Ishikawa (cell line): Measurements from ENCODE around the gene NOL4L.

ENCODE experiments used
- CEBPB ChIP-seq: IDR thresholded peaks from 2 replicates; pipeline ENCODE4 v1.6.1; 2012
- CREB1 ChIP-seq: IDR thresholded peaks from 2 replicates; pipeline ENCODE4 v1.6.1; 2012; ENCODE audit warnings: low read depth
- EP300 ChIP-seq: IDR thresholded peaks from 2 replicates; pipeline ENCODE4 v1.6.1; 2012; ENCODE audit warnings: borderline replicate concordance
- FOXM1 ChIP-seq: IDR thresholded peaks from 2 replicates; pipeline ENCODE4 v1.6.1; 2012; ENCODE audit warnings: low read depth, borderline replicate concordance
- NFIC ChIP-seq: IDR thresholded peaks from 2 replicates; pipeline ENCODE4 v1.6.1; 2012
- TAF1 ChIP-seq: IDR thresholded peaks from 2 replicates; pipeline ENCODE4 v1.6.1; 2012; ENCODE audit warnings: low read depth, mild to moderate bottlenecking
- TCF12 ChIP-seq: IDR thresholded peaks from 2 replicates; pipeline ENCODE4 v1.6.1; 2012; ENCODE audit warnings: low read depth
- YY1 ChIP-seq: IDR thresholded peaks from 2 replicates; pipeline ENCODE4 v1.6.1; 2012; ENCODE audit warnings: low read depth
- ZBTB7A ChIP-seq: IDR thresholded peaks from 2 replicates; pipeline ENCODE4 v1.6.1; 2012; ENCODE audit warnings: low read depth
- TF ChIP-seq, protein P1 (sequence below): IDR thresholded peaks from 2 replicates; pipeline ENCODE4 v1.6.1; 2012
- TF ChIP-seq, protein P2 (sequence below): IDR thresholded peaks from 2 replicates; pipeline ENCODE4 v1.6.1; 2012

DNA sequence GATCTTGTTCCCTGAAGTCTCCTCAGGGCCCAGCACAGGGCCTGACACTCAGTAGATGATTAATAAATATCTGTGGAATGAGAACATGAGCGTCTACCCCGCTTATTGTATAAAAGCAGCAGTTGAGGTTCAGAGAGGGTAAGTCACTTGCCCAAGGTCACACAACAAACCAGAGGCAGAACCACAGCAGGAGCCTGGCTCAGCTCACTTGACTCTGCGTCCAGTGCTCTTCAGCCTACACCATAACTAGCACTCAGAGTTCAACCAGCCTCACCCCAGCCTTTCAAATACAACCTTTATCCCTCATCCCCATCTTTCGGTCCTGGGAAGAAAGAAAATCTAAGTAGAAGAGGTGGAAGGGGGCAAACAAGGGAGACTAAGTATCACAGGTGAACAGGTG lies 24.9 kb upstream of the NOL4L start:
- TF ChIP-seq CEBPB (no peak), YY1 (no peak), TAF1 (no peak), EP300 (no peak), CREB1 (no peak), FOXM1 (no peak), TCF12 (no peak), ZBTB7A (no peak), NFIC (no peak)
- TF ChIP-seq, protein P1, sequence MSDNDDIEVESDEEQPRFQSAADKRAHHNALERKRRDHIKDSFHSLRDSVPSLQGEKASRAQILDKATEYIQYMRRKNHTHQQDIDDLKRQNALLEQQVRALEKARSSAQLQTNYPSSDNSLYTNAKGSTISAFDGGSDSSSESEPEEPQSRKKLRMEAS: no peak
- TF ChIP-seq, protein P2, sequence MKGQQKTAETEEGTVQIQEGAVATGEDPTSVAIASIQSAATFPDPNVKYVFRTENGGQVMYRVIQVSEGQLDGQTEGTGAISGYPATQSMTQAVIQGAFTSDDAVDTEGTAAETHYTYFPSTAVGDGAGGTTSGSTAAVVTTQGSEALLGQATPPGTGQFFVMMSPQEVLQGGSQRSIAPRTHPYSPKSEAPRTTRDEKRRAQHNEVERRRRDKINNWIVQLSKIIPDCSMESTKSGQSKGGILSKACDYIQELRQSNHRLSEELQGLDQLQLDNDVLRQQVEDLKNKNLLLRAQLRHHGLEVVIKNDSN: no peak
